ACC112 (cell line): ENCODE measurements around the gene PTCD2.
A peak's percentile ranks its signal among the peaks of the same experiment; 100 is the strongest.
"Not testable (repeated sequence)": the region's sequence is repeated elsewhere in the genome, so short reads cannot be mapped to it uniquely, and the experiment has no call there.

ENCODE experiments used
- H2AFZ ChIP-seq: fragments of 200-600 bp; sonication (generic); one replicate; pipeline ENCODE4 v1.6.0; 2017; ENCODE audit warnings: antibody characterized with exemption, low read length; ENCODE audit not compliant: unreplicated experiment
- H3K27ac ChIP-seq: fragments of 200-600 bp; sonication (generic); 2 replicates; pipeline ENCODE4 v1.5.1; 2014; ENCODE audit warnings: low read depth, mild to moderate bottlenecking, antibody characterized with exemption, low read length, moderate library complexity
- H3K27me3 ChIP-seq: fragments of 200-600 bp; sonication (generic); 2 replicates; pipeline ENCODE4 v1.6.1; 2014; ENCODE audit warnings: mild to moderate bottlenecking, antibody characterized with exemption, low read length, moderate library complexity, mixed read lengths; ENCODE audit not compliant: insufficient read depth
- H3K36me3 ChIP-seq: fragments of 200-600 bp; sonication (generic); 2 replicates; pipeline ENCODE4 v1.6.1; 2016; ENCODE audit warnings: mild to moderate bottlenecking, antibody characterized with exemption, low read length, moderate library complexity, mixed read lengths; ENCODE audit not compliant: insufficient read depth
- H3K4me1 ChIP-seq: fragments of 200-600 bp; sonication (generic); one replicate; pipeline ENCODE4 v1.6.1; 2016; ENCODE audit warnings: low read length, mixed read lengths; ENCODE audit not compliant: insufficient read depth, unreplicated experiment, control insufficient read depth
- H3K4me3 ChIP-seq: fragments of 200-600 bp; sonication (generic); 2 replicates; pipeline ENCODE4 v1.5.1; 2014; ENCODE audit warnings: mild to moderate bottlenecking, low read depth, low read length
- H3K79me2 ChIP-seq: fragments of 200-600 bp; sonication (generic); one replicate; pipeline ENCODE4 v1.6.0; 2016; ENCODE audit warnings: low read length; ENCODE audit not compliant: control insufficient read depth, unreplicated experiment, insufficient read depth

Gene PTCD2

GRCh38 chr5:72296256-72296655 lies 23.9 kb upstream of the PTCD2 start:
- H3K79me2 ChIP-seq, result peaks cover 20% of the 10 kb centered on the region
- no peak overlapping the region for H2AFZ ChIP-seq
- no peaks in the 10 kb centered on the region for H3K27me3 ChIP-seq
- no peak overlapping the region for H3K4me3 ChIP-seq
- no peak overlapping the region for H3K27ac ChIP-seq
- peaks cover 36% of the 10 kb centered on the region for H3K36me3 ChIP-seq
- peaks cover 25% of the 10 kb centered on the region for H3K4me1 ChIP-seq

- Histone ChIP-seq H3K36me3 (peaks cover 30% of the 10 kb centered on the region), H3K79me2 (peaks cover 37% of the 10 kb centered on the region), H3K4me1 (peaks cover 30% of the 10 kb centered on the region)
- not testable (repeated sequence) for H3K4me3 ChIP-seq, H2AFZ ChIP-seq, H3K27ac ChIP-seq, H3K27me3 ChIP-seq
These were observed 22.0 kb upstream of the PTCD2 start for GRCh38 chr5:72298136-72298535.

- peaks cover 26% of the 10 kb centered on the region for H3K36me3 ChIP-seq
- H3K4me3 ChIP-seq, result no peak overlapping the region
- no peak overlapping the region for H3K27ac ChIP-seq
- H3K79me2 ChIP-seq, result peaks cover 42% of the 10 kb centered on the region
- no peaks in the 10 kb centered on the region for H3K27me3 ChIP-seq
- peaks cover 26% of the 10 kb centered on the region for H3K4me1 ChIP-seq
- no peak overlapping the region for H2AFZ ChIP-seq
These were observed 21.5 kb upstream of the PTCD2 start for GRCh38 chr5:72298711-72299110.

GRCh38 chr5:72300590-72301339 lies 19.4 kb upstream of the PTCD2 start:
- Histone ChIP-seq H3K36me3 (peaks cover 14% of the 10 kb centered on the region), H2AFZ (no peak overlapping the region), H3K4me3 (no peak overlapping the region), H3K4me1 (peaks cover 23% of the 10 kb centered on the region), H3K27me3 (no peaks in the 10 kb centered on the region), H3K27ac (no peak overlapping the region), H3K79me2 (peaks cover 56% of the 10 kb centered on the region)

- H3K27ac ChIP-seq, result no peak overlapping the region
- H3K4me3 ChIP-seq, result no peak overlapping the region
These were observed 18.6 kb upstream of the PTCD2 start for GRCh38 chr5:72301557-72301956.

GRCh38 chr5:72302171-72302570 lies 18.0 kb upstream of the PTCD2 start:
- H3K4me1 ChIP-seq, result peaks cover 23% of the 10 kb centered on the region
- no peak overlapping the region for H3K27ac ChIP-seq

More at GRCh38 chr5:72301557-72301956, 18.6 kb upstream of the PTCD2 start:
- Histone ChIP-seq H3K36me3 (peaks cover 12% of the 10 kb centered on the region), H3K79me2 (peaks cover 63% of the 10 kb centered on the region), H3K27me3 (no peaks in the 10 kb centered on the region), H2AFZ (no peak overlapping the region), H3K4me1 (peaks cover 23% of the 10 kb centered on the region)

GRCh38 chr5:72305194-72306142 lies 14.7 kb upstream of the PTCD2 start:
- H3K4me3 ChIP-seq, result no peak overlapping the region
- H3K4me1 ChIP-seq, result peaks cover 21% of the 10 kb centered on the region
- no peaks in the 10 kb centered on the region for H3K27me3 ChIP-seq
- H3K36me3 ChIP-seq, result peaks cover 4% of the 10 kb centered on the region; the same call in 1 of the 2 replicates
- no peak overlapping the region for H2AFZ ChIP-seq
- H3K79me2 ChIP-seq, result peaks cover 61% of the 10 kb centered on the region
- H3K27ac ChIP-seq, result no peak overlapping the region

More at GRCh38 chr5:72302171-72302570, 18.0 kb upstream of the PTCD2 start:
- Histone ChIP-seq H2AFZ (no peak overlapping the region), H3K36me3 (peaks cover 7% of the 10 kb centered on the region), H3K79me2 (peaks cover 69% of the 10 kb centered on the region), H3K27me3 (no peaks in the 10 kb centered on the region), H3K4me3 (no peak overlapping the region)

GRCh38 chr5:72307573-72307967 lies 12.6 kb upstream of the PTCD2 start:
- Histone ChIP-seq H3K79me2 (peaks cover 43% of the 10 kb centered on the region), H2AFZ (peak overlapping the region; percentile 43), H3K27ac (peak overlapping the region; percentile 85), H3K27me3 (no peaks in the 10 kb centered on the region), H3K4me1 (peaks cover 7% of the 10 kb centered on the region), H3K4me3 (peak overlapping the region; percentile 81), H3K36me3 (peaks cover 2% of the 10 kb centered on the region; the same call in 1 of the 2 replicates)

- H2AFZ ChIP-seq, result peak overlapping the region; percentile 49
- H3K79me2 ChIP-seq, result peaks cover 41% of the 10 kb centered on the region
These were observed 12.0 kb upstream of the PTCD2 start for GRCh38 chr5:72307968-72308852.

GRCh38 chr5:72308853-72309191 lies 11.4 kb upstream of the PTCD2 start:
- Histone ChIP-seq H3K4me1 (peaks cover 7% of the 10 kb centered on the region), H3K27ac (peak overlapping the region; percentile 36), H3K27me3 (no peaks in the 10 kb centered on the region), H3K79me2 (peaks cover 42% of the 10 kb centered on the region), H3K36me3 (no peaks in the 10 kb centered on the region), H3K4me3 (peak overlapping the region; percentile 32), H2AFZ (peak overlapping the region; percentile 49)

More at GRCh38 chr5:72307968-72308852, 12.0 kb upstream of the PTCD2 start:
- Histone ChIP-seq H3K36me3 (no peaks in the 10 kb centered on the region), H3K27me3 (no peaks in the 10 kb centered on the region), H3K27ac (peak overlapping the region; percentile 85), H3K4me3 (peak overlapping the region; percentile 81), H3K4me1 (peaks cover 7% of the 10 kb centered on the region)
